ENCODE results near the gene EVX2. TPM values are rescaled to one million over a fixed set of nuclear protein-coding genes. Genes with fewer than 3 reads are reported as not detected.

The EVX2 gene
- total and polyA plus RNA-seq, 2 donors: not detected

DNA sequence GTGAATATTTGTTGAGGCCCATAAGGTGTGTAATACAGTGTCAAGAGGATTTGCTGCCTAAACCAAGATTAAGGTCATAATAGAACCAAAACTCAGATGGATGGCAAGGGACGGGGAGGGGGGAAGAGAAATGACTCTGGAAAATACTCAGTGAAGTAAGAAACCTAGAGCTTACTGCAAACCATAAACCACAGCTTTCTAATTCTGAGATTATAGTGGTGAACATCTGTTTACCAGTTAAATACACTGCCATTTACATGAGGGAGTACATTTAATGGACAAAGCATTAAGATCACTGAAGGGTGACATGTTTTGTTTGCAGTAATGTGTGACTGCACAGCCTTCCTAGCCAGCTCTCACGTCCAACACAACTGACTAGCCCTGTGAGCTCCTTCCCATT lies 19.8 kb downstream of the EVX2 start:
- peaks cover 0 to 4% of the 10 kb centered on the region in 2 donors for H3K9me3 ChIP-seq (ENCODE audit: control insufficient read depth in 2 of 2, insufficient read depth in 1 of 2, low read length in 1 of 2)
- H3K4me1 ChIP-seq (ENCODE audit: control insufficient read depth in 2 of 2, insufficient read depth in 2 of 2, low read length in 2 of 2): peaks cover 0 to 2% of the 10 kb centered on the region in 2 donors
- H3K4me3 ChIP-seq (ENCODE audit: low read length in 2 of 2): no peak overlapping the region
- WGBS: 55% methylated on average over 2 of the region's 2 CpGs
- no peaks in the 10 kb centered on the region for H3K36me3 ChIP-seq (ENCODE audit: control insufficient read depth in 2 of 2, insufficient read depth in 2 of 2, low read length in 1 of 2)
- peaks cover 32 to 62% of the 10 kb centered on the region in 2 donors for H3K27me3 ChIP-seq (ENCODE audit: control insufficient read depth in 2 of 2, insufficient read depth in 1 of 2, low read length in 1 of 2)
- H3K27ac ChIP-seq (ENCODE audit: low read depth in 1 of 2, low read length in 1 of 2): no peak overlapping the region
- DNase-seq (ENCODE audit: low read depth in 6 of 9, low spot score in 9 of 9): no peak

DNA sequence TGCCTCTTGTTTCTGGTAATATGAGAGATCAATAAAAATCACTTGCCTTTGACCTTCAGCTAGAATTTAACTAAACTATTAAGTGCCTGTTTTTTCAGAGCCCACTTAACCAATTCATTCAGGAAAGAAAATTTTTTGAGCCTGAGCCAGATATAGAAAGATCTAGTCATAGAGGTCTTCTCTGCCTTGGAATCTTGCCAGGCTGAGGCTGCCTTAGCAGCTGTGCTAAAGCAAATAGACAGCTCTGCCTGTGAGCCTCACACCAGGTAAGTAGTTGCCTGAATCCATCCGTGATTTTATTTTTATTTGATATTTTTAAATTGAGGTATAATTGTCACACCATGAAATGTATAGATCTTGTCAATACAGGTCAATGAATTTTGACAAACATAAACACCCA lies 27.4 kb downstream of the EVX2 start:
- H3K27me3 ChIP-seq (ENCODE audit: control insufficient read depth in 2 of 2, insufficient read depth in 1 of 2, low read length in 1 of 2): peaks cover 2 to 25% of the 10 kb centered on the region in 2 donors
- 68% methylated on average over 1 of the region's 1 CpG for WGBS
- no peaks in the 10 kb centered on the region for H3K4me1 ChIP-seq (ENCODE audit: control insufficient read depth in 2 of 2, insufficient read depth in 2 of 2, low read length in 2 of 2)
- H3K36me3 ChIP-seq (ENCODE audit: control insufficient read depth in 2 of 2, insufficient read depth in 2 of 2, low read length in 1 of 2): no peaks in the 10 kb centered on the region
- no peak overlapping the region for H3K4me3 ChIP-seq (ENCODE audit: low read length in 2 of 2)
- no peaks in the 10 kb centered on the region for H3K9me3 ChIP-seq (ENCODE audit: control insufficient read depth in 2 of 2, insufficient read depth in 1 of 2, low read length in 1 of 2)
- H3K27ac ChIP-seq (ENCODE audit: low read depth in 1 of 2, low read length in 1 of 2): no peak overlapping the region
- DNase-seq (ENCODE audit: low read depth in 6 of 9, low spot score in 9 of 9): no peak

- H3K4me1 ChIP-seq (ENCODE audit: control insufficient read depth in 2 of 2, insufficient read depth in 2 of 2, low read length in 2 of 2): no peaks in the 10 kb centered on the region
- DNase-seq (ENCODE audit: low read depth in 6 of 9, low spot score in 9 of 9): no peak
- H3K9me3 ChIP-seq (ENCODE audit: control insufficient read depth in 2 of 2, insufficient read depth in 1 of 2, low read length in 1 of 2): no peaks in the 10 kb centered on the region
- WGBS: 35% methylated on average over 3 of the region's 3 CpGs
- H3K4me3 ChIP-seq (ENCODE audit: low read length in 2 of 2): no peak overlapping the region
- H3K27ac ChIP-seq (ENCODE audit: low read depth in 1 of 2, low read length in 1 of 2): no peak overlapping the region
- no peaks in the 10 kb centered on the region for H3K36me3 ChIP-seq (ENCODE audit: control insufficient read depth in 2 of 2, insufficient read depth in 2 of 2, low read length in 1 of 2)
- H3K27me3 ChIP-seq (ENCODE audit: control insufficient read depth in 2 of 2, insufficient read depth in 1 of 2, low read length in 1 of 2): peaks cover 0 to 3% of the 10 kb centered on the region in 2 donors
Observed at GRCh38 chr2:176039375-176039774, 44.4 kb downstream of the EVX2 start.

DNA sequence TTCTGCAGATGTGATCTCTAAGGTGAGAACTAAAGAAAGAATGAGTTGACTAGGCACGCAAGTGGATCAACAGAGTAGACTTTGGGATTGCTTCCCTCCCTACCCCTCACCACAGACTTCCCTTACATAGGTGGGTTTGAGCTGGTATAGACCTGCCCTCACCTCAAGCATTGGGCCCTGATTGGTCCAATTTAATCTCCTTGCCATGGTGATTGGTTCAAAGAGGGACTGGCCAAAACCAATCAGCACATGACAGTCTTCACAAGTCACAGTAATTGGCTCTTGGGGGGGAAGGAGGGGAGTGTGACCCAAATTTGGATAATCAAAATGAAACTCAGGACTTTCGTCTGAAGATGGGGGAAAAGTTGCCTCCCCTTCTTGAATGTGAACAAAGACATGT lies 45.1 kb downstream of the EVX2 start:
- Histone ChIP-seq H3K9me3 (ENCODE audit: control insufficient read depth in 2 of 2, insufficient read depth in 1 of 2, low read length in 1 of 2) (no peaks in the 10 kb centered on the region), H3K4me1 (ENCODE audit: control insufficient read depth in 2 of 2, insufficient read depth in 2 of 2, low read length in 2 of 2) (no peaks in the 10 kb centered on the region), H3K36me3 (ENCODE audit: control insufficient read depth in 2 of 2, insufficient read depth in 2 of 2, low read length in 1 of 2) (no peaks in the 10 kb centered on the region), H3K4me3 (ENCODE audit: low read length in 2 of 2) (no peak overlapping the region), H3K27ac (ENCODE audit: low read depth in 1 of 2, low read length in 1 of 2) (no peak overlapping the region), H3K27me3 (ENCODE audit: control insufficient read depth in 2 of 2, insufficient read depth in 1 of 2, low read length in 1 of 2) (peaks cover 0 to 3% of the 10 kb centered on the region in 2 donors)
- DNase-seq (ENCODE audit: low read depth in 6 of 9, low spot score in 9 of 9): no peak
- WGBS: 84% methylated on average over 2 of the region's 2 CpGs

DNA sequence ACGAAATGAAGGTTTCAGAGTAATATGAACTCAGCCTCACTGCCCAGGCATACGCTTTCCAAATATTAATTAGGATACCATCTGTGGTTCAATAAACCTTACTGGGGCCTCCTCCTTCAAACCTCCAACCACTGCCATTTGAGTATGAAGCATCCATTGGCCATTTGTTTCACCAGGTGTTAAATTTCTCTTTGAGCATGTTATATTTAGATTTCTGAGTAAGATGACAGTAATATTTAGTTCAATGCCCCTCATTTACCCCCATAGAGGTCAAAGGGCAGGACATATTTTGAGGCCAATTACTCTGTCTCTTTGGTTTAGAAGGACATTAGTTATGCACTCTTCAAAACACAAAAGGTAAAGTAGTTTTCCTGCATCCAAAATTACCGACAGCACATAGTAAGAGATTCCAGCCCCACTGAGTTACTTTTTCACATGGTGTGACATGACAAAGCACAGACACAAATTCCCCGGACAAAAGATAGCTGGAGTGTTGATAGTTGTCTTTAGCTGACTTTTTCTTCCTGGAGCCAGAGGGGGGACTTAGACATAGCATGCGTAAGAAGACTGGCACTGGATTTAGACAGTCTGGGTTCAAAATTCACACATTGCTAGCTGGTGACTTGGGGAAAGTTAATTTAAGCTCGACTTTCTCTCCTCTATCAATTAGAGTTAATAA lies 48.6 kb downstream of the EVX2 start:
- no peak for DNase-seq (ENCODE audit: low read depth in 6 of 9, low spot score in 9 of 9)
- 87% methylated on average over 6 of the region's 6 CpGs for WGBS
- no peak overlapping the region for H3K4me3 ChIP-seq (ENCODE audit: low read length in 2 of 2)
- no peaks in the 10 kb centered on the region for H3K4me1 ChIP-seq (ENCODE audit: control insufficient read depth in 2 of 2, insufficient read depth in 2 of 2, low read length in 2 of 2)
- H3K27me3 ChIP-seq (ENCODE audit: control insufficient read depth in 2 of 2, insufficient read depth in 1 of 2, low read length in 1 of 2): no peaks in the 10 kb centered on the region
- H3K36me3 ChIP-seq (ENCODE audit: control insufficient read depth in 2 of 2, insufficient read depth in 2 of 2, low read length in 1 of 2): no peaks in the 10 kb centered on the region
- no peaks in the 10 kb centered on the region for H3K9me3 ChIP-seq (ENCODE audit: control insufficient read depth in 2 of 2, insufficient read depth in 1 of 2, low read length in 1 of 2)
- no peak overlapping the region for H3K27ac ChIP-seq (ENCODE audit: low read depth in 1 of 2, low read length in 1 of 2)

- WGBS: 91% methylated on average over 2 of the region's 2 CpGs
- no peak overlapping the region for H3K4me3 ChIP-seq (ENCODE audit: low read length in 2 of 2)
- H3K9me3 ChIP-seq (ENCODE audit: control insufficient read depth in 2 of 2, insufficient read depth in 1 of 2, low read length in 1 of 2): no peaks in the 10 kb centered on the region
- no peak overlapping the region for H3K27ac ChIP-seq (ENCODE audit: low read depth in 1 of 2, low read length in 1 of 2)
- no peaks in the 10 kb centered on the region for H3K4me1 ChIP-seq (ENCODE audit: control insufficient read depth in 2 of 2, insufficient read depth in 2 of 2, low read length in 2 of 2)
- peaks cover 2 to 5% of the 10 kb centered on the region in 2 donors for H3K27me3 ChIP-seq (ENCODE audit: control insufficient read depth in 2 of 2, insufficient read depth in 1 of 2, low read length in 1 of 2)
- no peak for DNase-seq (ENCODE audit: low read depth in 6 of 9, low spot score in 9 of 9)
- no peaks in the 10 kb centered on the region for H3K36me3 ChIP-seq (ENCODE audit: control insufficient read depth in 2 of 2, insufficient read depth in 2 of 2, low read length in 1 of 2)
Observed at GRCh38 chr2:176027806-176028205, 56.0 kb downstream of the EVX2 start.

Other genes with a start within 250 kb of the EVX2 start
- 23.5 TPM for gene LNPK, start 81.7 kb downstream of the EVX2 start, total RNA-seq
- gene LNPK, start 81.7 kb downstream of the EVX2 start, polyA plus RNA-seq: 9.1 TPM
- gene HOXD13, start 8.8 kb upstream of the EVX2 start, total RNA-seq: not detected
- gene HOXD13, start 8.8 kb upstream of the EVX2 start, polyA plus RNA-seq: 0.11 TPM
- gene HOXD12, start 15.8 kb upstream of the EVX2 start, total RNA-seq: not detected
- gene HOXD12, start 15.8 kb upstream of the EVX2 start, polyA plus RNA-seq: not detected
- gene HOXD11, start 23.3 kb upstream of the EVX2 start, total RNA-seq: not detected
- 0.09 TPM for gene HOXD11, start 23.3 kb upstream of the EVX2 start, polyA plus RNA-seq
- gene HOXD10, start 32.8 kb upstream of the EVX2 start, total RNA-seq: not detected
- 0.09 TPM for gene HOXD10, start 32.8 kb upstream of the EVX2 start, polyA plus RNA-seq
- 0.14 TPM for gene HOXD9, start 38.8 kb upstream of the EVX2 start, total RNA-seq
- gene HOXD9, start 38.8 kb upstream of the EVX2 start, polyA plus RNA-seq: 1.8 TPM
- gene HOXD8, start 45.7 kb upstream of the EVX2 start, total RNA-seq: 1.5 TPM
- 3.4 TPM for gene HOXD8, start 45.7 kb upstream of the EVX2 start, polyA plus RNA-seq
- 0.09 TPM for gene HOXD4, start 67.6 kb upstream of the EVX2 start, total RNA-seq
- 1.0 TPM for gene HOXD4, start 67.6 kb upstream of the EVX2 start, polyA plus RNA-seq
- 0.28 TPM for gene HOXD3, start 73.3 kb upstream of the EVX2 start, total RNA-seq
- gene HOXD3, start 73.3 kb upstream of the EVX2 start, polyA plus RNA-seq: 0.82 TPM
- gene HOXD1, start 104.7 kb upstream of the EVX2 start, total RNA-seq: 0.09 TPM
- gene HOXD1, start 104.7 kb upstream of the EVX2 start, polyA plus RNA-seq: 0.52 TPM
- 32.2 TPM for gene MTX2, start 185.5 kb upstream of the EVX2 start, total RNA-seq
- gene MTX2, start 185.5 kb upstream of the EVX2 start, polyA plus RNA-seq: 57.7 TPM